Ramos (cell line): ENCODE measurements around the gene RNF157.

Experiments used
- in situ Hi-C: fragments of 300-500 bp; cut with MboI; formaldehyde crosslinking; loops from one replicate; pipeline ENCODE4 v1.14.3; 2022; ENCODE audit warnings: low sequenced_read_pairs; ENCODE audit not compliant: unreplicated experiment

Gene RNF157

DNA sequence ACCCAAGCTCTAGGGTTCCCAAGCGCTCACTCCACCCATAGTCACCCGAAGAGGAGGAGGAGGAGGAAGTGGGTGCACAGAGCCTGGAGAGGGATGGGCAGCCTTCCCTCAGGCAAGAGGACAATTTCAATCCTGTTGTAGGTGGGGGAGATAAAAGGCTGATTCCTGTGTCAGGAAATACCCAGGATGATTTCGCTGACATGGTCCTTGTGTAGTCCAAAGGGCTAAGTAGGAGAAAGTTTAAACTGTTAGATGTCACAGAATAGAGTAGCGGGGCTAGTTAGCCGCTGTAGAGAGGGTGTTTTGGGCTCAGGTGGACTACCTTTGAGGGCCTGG lies 135.4 kb downstream of the RNF157 start:
- in situ Hi-C loops, result loop anchor here (5.0 kb wide), 1 partner anchor 98 kb away; no protein-coding TSS in a partner anchor

DNA sequence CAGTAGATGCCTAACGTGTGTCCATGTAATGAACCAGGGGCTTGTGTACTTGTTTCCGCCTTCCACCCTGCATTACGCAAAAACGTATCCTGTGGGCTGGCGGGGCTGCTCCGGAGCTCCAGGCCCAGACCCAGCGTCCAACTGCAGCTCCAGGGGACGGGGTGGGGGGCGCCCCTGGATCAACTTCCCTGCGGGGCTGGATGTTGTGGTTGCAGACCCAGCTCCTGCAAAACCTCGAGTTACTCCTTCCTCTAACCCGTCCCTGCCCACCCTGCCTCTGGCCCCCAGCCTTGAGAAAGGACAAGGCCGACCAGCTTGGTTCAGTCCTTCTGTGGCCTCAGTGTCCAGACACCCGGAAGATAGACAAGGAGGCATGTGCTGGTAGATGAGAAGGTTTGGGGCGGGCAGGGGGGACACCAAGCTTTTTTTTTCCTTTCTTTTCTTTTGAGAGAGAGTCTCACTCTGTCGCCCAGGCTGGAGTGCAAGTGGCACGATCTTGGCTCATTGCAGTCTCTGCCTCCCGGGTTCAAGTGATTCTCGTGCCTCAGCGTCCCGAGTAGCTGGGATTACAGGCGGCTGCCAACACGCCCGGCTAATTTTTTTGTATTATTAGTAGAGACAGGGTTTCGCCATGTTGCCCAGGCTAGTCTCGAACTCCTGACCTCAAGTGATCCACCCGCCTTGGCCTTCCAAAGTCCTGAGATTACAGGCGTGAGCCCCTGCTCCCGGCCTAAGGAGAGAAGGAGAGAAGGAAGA lies 136.0 kb downstream of the RNF157 start:
- in situ Hi-C loops, result loop anchor here (5.0 kb wide), 1 partner anchor 97 kb away; no protein-coding TSS in a partner anchor

DNA sequence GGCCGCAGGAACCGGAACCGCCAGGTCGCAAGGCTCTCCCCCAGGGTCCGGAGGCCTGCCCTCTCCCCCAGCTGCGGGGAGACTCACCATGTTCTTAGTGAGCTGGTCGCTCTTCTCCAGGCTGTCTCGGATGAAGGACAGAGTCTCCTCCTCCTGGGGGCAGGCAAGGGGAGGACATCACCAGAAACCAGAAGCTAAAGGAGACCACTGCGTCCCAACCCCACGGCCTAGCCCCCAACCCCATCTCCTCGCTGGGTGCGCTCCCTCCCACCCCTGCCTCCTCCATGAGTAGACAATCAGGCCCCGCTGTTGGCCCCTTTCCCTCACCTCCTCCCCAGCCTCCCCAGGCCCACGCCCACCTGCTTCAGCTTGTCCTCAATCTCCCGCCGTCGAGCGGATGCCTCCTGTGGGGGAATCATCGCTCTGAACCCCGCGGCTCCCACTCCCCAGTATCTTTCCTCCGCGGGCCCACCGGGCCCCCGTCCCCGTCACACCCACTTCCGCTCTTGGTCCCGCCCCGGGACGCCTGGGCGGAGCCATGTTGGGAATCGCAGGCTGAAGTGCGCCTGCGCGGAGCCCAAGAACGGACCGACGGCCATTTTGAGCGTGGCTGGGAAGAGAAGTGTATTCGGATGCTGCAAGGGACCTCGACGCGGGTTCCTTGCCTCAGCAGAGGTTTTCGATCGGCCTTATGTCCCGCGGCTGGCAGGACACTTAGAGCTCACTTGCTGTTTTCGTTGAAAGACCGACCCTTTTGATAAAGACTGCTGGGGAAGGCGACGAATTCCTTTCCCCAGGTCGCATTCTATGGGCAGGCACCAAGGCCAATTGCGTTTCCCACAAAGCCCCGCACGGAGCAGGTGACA lies 136.8 kb downstream of the RNF157 start, which contains the start of gene EXOC7:
TSS of gene EXOC7 (minus strand) at position 514 of the 866 bp plus-strand sequence. CDS start at position 419, 95 bp downstream.
- in situ Hi-C loops, result loop anchor here (5.0 kb wide), 1 partner anchor 96 kb away; no protein-coding TSS in a partner anchor

DNA sequence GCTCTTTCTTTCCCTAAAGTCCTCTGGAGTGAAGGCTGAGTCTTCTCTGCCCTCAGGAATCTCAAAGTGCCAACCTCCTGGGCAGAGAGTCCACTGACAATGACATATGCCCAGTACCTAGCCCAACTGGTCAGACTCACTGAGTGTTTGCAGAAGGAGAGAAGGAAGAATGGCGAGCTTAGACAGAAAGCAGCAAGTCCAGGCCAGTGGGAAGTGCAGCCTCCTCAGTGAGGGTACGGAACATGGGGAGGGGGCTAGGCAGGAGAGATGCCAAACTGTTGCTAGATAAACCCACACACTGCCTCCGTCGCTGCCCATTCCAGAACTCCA lies 137.4 kb downstream of the RNF157 start:
- in situ Hi-C loops, result loop anchor here (5.0 kb wide), 1 partner anchor 96 kb away; no protein-coding TSS in a partner anchor

DNA sequence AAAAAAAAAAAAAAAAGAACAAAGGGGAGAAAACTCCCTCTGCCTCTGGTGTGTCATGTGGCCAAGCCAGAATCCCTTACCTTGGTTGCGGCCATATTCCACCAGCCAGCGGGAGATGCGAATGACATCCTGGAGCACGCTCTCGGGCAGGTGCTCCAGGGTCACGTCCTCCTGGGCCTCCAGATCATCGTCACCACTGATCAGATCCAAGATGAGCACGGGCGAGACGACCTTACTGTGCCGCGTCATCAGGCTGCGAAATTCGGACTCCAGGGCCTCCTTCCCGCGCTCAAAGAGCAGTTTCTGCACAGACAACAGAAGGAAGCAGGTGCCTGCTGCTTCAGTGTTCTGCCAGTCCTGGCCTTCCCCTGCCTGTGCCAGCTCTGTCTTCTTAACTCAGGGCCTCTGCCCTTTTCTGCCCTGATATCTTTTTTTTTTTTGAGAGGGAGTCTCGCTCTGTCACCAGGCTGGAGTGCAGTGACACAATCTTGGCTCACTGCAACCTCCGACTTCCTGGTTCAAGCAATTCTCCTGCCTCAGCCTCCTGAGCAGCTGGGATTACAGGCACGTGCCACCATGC lies 142.5 kb downstream of the RNF157 start:
- in situ Hi-C loops, result no loop called here

DNA sequence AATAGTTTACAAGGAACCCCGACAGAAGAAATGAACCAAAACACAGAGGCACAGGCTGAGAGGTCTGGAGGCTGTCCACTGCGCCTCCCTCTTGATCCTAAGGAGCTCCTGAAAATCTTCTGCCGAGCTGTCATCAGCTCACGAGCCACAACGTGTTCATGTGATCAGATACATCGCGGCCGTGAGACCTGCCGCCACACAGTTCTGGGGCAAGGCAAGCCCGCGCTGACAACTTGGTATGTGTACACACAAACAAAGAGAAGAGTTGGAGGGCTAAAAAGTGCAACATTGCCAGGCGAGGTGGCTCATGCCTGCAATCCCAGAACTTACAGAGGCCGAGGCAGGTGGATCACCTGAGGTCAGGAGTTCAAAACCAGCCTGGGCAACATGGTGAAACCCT lies 144.3 kb downstream of the RNF157 start:
- in situ Hi-C loops, result no loop called here

DNA sequence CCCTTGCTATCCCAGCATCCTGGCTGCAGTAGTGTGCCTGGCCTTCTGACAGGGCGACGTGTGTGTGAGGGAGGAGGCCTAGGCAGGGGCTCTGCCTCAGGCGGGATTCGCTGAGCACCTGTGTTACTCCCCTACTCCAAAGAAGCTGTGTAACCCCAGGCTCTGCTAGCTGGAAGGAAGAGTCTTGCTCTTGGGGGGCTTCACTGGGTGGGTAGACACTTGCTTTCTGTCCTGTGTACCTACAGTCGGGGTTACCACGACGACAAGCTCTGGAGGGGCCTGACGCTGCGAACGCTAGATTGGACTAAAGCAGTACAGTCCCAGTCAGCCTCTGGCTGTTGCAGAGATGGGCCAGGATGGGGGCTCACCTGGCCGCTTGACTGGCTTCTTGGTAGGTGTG lies 146.2 kb downstream of the RNF157 start:
- in situ Hi-C loops, result no loop called here

DNA sequence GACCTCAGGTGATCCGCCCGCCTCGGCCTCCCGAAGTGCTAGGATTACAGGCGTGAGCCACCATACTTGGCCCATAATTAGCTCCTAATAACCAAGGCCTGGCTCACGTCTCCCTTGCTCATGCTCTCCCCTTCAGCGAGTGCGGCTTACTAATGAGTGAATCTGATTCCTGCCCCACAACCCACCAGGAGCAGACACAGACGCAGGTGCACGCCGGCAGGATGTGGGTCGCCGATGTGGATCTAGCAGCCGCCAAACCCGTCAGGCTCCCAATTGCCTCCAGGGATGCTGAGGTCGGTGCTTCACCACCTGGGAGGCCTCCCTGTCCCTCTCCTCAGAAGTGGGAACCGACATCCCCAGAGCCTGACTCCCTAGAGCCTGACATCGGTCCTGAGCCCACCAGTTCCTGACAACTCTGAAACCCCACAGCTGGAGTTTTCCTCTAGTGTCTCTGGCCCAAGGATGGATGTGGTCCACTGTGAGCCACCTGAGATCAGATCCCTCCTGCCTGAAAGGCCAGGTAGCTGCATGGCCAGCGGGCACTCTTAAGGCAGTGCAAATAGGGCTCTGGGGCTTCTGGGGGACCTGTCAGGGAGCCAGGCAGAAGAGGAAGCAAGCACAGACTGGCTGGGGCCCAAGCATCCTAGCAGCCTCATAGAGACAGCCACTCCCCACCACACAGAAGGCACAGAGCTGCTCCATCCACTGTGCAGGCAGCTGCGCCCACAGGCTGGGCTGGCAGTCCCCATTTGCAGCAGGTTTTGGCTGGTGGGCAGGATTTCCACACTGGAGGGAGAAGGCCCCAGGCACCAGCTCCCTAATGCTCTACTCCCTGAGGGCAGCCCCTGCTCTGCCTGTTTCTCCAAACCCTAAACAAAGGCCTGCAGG lies 147.5 kb downstream of the RNF157 start:
- in situ Hi-C loops, result no loop called here
